NCI-H2196 (cell line): ENCODE results near the gene TLE1.
"Not testable (repeated sequence)": the region's sequence is repeated elsewhere in the genome, so short reads cannot be mapped to it uniquely, and the experiment has no call there.

Experiments used
- DNase-seq: peaks from one replicate; lab custom pipeline; 2025; ENCODE audit not compliant: unreplicated experiment; lab: John Stamatoyannopoulos, UW

TLE1 gene

DNA sequence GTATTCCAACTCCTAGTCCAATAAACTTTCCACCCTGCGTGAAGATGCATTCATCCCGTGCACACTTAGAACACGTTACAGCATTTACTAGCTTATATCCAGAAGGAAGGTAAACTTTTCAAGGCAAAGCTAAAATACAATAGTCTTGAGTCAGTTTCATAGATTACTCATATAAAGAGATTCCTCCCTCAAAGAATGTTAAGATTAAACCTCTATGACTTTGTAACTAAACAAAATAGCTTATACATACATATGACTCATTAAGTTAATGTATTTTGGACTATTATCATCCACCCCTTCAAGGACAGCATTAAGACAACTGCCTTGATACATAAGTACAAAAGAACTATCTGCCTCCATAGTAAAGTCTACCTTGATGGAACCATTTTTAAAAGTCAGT is 36.1 kb downstream of the TLE1 start:
- no peak for DNase-seq

GRCh38 chr9:81652058-81652687 is 37.2 kb downstream of the TLE1 start:
- DNase-seq = no peak

GRCh38 chr9:81650586-81651515 is 38.5 kb downstream of the TLE1 start:
- DNase-seq = no peak

DNA sequence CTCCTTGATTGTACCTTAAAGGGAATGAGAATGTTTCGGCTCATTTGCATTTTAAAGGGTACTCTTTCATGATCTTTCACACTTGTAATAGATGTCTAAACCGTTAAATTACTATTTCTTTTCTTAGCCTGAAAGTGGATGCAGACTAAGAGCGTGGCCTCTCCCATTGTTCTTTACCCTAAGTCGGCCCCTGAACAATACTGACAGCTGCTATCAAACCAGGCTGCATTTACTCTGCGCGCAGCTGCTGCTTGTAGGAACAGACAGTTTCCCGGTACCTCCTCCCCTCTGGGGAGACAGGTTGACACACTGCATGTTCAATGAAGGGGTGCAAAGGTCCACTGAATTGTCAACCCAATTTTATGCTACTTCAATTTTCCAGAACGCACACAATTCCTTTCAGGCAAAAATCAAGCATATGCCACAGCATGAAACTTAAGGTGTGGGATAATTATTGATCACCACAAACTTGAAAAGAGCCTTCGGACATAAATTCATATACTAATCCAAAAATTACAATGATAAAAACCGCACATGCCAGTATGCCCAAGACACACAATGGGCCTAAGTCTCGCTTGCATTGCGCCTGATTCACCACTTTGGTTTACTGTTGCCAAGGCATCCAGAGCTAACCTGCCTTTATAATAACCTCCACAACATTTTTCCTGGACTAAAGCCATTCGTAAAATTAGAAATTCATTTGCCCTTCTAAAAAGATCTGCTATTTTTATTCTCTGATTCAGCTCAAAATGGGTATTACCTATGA is 39.7 kb downstream of the TLE1 start:
- no peak for DNase-seq

DNA sequence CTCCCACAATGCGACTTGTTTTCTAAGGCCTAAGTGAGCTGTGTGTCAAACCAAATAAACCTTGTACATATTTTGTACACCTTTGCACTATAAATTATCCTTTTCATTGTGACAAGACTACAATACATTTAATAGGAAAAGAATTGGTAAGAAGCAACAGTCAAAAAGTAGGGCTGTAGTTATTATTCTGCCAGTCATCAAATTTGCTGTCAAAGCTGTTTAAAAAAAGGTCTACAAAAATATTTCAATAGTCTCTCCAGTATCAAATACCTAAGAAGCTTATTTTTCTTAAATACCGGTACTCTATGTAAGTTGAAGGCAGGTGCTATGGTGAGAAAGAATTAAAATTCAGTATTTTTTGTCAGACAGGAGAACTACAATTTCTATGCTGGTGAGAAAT is 40.5 kb downstream of the TLE1 start:
- DNase-seq = no peak

DNA sequence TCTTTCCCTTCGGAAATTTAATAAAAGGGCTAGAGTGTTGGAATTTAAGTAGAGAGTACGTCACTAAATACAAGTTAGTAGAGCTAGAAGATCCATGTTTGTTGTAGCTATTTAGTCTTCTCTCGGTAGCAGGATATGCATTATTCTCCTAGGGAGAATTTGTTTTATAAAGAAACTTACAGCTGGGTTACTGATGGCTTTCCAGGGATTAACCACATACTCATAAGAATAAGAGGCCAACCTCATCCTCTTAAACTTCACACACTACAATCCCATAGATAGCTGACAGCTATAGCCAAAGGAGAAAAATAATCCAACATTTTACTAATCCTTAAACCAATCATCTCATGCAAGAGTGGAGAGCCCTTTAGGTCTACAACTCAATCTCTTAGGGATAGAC is 43.0 kb downstream of the TLE1 start:
- no peak for DNase-seq

DNA sequence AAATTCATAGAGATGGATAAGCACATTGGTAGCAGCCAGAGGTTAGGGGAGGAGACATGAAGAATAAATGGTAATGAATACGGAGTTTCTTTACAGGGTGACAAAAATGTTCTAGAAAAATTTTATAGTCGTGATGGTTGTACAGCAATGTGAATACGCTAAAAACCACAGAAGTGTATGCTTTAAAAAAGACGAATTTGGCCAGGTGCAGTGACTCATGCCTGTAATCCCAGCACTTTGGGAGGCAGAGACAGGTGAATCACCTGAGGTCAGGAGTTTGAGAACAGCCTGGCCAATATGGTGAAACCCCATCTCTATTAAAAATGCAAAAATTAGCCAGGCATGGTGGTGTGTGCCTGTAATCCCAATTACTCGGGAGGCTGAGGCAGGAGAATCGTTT is 44.8 kb downstream of the TLE1 start:
- not testable (repeated sequence) for DNase-seq

DNA sequence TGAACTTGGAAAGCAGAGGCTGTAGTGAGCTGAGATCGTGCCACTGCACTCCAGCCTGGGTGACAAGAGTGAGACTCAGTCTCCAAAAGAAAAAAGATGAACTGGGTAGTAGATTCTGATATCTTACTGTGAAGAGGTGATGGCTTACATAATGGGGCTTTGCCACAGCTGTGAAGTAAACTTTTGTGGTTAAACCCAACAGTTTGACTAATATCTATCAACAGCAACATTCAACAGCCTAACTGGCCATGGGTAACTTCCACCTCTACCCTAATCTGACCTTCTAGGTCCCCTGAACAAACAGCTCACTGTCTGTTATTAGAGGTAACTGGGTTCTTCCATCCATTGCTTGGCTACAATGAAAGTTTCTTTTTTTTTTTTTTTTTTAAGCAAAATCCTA is 52.1 kb downstream of the TLE1 start:
- DNase-seq = no peak

GRCh38 chr9:81636255-81636599 is 53.1 kb downstream of the TLE1 start:
- DNase-seq = no peak

GRCh38 chr9:81635521-81636254 is 53.7 kb downstream of the TLE1 start:
- no peak for DNase-seq

- no peak for DNase-seq
Measured at GRCh38 chr9:81634915-81635516, 54.3 kb downstream of the TLE1 start.

- DNase-seq = no peak
Measured at GRCh38 chr9:81633952-81634854, 55.1 kb downstream of the TLE1 start.

- DNase-seq = no peak
Measured at GRCh38 chr9:81632599-81632998, 56.7 kb downstream of the TLE1 start.

- no peak for DNase-seq
Measured at GRCh38 chr9:81631218-81631745, 58.1 kb downstream of the TLE1 start.

- DNase-seq = no peak
Measured at GRCh38 chr9:81629440-81629839, 59.9 kb downstream of the TLE1 start.

- DNase-seq = no peak
Measured at GRCh38 chr9:81628897-81629296, 60.5 kb downstream of the TLE1 start.

- DNase-seq = no peak
Measured at GRCh38 chr9:81627481-81627880, 61.9 kb downstream of the TLE1 start.

DNA sequence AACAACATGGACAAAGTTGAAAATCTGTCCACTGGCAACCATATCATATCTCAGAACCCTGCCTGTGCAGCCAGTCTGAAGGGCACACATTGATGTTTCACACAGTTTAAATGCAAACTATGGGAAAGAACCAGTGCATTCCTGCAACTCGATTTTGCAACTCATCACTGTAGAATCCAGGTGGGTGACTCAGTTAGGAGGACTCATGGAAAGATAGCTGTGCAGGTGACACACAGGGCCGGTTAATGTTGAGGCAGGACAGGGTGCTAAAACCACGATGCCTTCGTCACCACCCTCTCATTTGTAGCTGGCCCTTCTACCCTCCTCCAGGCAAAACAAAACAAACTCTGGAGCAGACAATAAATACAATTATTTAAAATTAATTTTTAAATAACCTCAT is 62.8 kb downstream of the TLE1 start:
- DNase-seq = no peak

DNA sequence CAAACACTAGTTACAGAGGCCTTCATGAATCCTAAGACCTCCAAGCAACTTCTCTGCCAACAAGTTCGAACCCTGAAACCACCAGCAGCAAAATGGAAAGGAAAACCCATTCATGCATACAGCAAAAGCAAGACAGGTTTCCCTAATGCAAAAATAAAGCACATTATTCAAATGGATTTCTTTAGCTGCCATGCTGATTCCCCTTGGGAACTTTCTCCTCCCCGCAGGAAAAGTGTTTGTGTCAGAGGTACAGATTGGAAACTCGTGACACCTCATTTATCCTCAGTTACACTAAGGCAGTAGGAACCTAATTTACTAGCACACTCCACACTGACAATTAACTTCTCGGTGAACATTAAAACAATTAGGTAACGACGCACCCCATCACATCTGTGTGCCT is 63.4 kb downstream of the TLE1 start:
- no peak for DNase-seq

DNA sequence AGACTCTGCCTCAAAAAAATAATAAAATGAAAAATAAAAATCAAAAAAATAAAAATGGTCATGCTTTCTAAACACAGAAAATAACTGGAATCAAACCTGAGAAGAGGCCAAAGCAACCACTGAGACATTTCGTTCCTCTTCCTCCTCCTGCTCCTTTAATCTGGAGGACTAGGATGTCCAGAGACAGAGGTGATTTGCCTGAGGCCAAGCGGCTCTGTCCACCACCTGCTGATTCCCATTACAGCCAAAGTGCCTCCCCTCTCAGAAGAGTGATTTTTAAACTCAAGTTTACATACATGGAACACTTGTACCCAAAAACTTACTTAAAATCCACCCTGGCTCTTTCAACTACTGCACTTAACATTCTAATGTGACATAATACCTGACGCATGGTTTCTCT is 65.6 kb downstream of the TLE1 start:
- no peak for DNase-seq
